Caco-2 (cell line): ENCODE results near the gene MOB3B. TPM values are rescaled to one million over a fixed set of nuclear protein-coding genes. Genes with fewer than 3 reads are reported as not detected.

Experiments
- BruUV-seq: library from RNA; stranded (reverse); fragments of 400-500 nt; replicated peaks from 2 replicates; lab custom pipeline; 2021; lab: Mats Ljungman, UMichigan
- CTCF ChIA-PET: fragments of 300-600 bp; sonication (Branson Sonifier 250); formaldehyde crosslinking; loops from one replicate; lab custom pipeline; 2022; ENCODE audit warnings: antibody characterized with exemption; lab: Charles Lee
- POLR2A ChIA-PET: fragments of 300-600 bp; sonication (Branson Sonifier 250); formaldehyde crosslinking; loops from one replicate; lab custom pipeline; 2022; ENCODE audit warnings: antibody characterized with exemption; lab: Charles Lee
- DNase-seq, 2 experiments: peaks; one replicate each; pipeline versions ENCODE4 v3.0.0 to v3.0.0-alpha.2; 2020 to 2022
- H3K27me3 ChIP-seq: replicated peaks from 2 replicates; pipeline ENCODE4 v1.6.0; 2011; ENCODE audit warnings: low read length; ENCODE audit not compliant: control insufficient read depth, insufficient read depth
- H3K36me3 ChIP-seq: 2 replicates; pipeline ENCODE4 v1.5.1; 2011; ENCODE audit warnings: low read length; ENCODE audit not compliant: control insufficient read depth, insufficient read depth
- H3K4me1 ChIP-seq: fragments of 250-450 bp; sonication (Bioruptor Pico); 2 replicates; pipeline ENCODE4 v1.5.1; 2020; ENCODE audit warnings: mild to moderate bottlenecking
- H3K4me3 ChIP-seq: 2 replicates; pipeline ENCODE4 v1.5.1; 2011; ENCODE audit warnings: low read depth, mild to moderate bottlenecking, control low read depth, low read length
- H3K9me3 ChIP-seq: fragments of 250-450 bp; sonication (Bioruptor Pico); 2 replicates; pipeline ENCODE4 v1.5.1; 2020; ENCODE audit warnings: mild to moderate bottlenecking, moderate library complexity
- H3K27ac Mint-ChIP-seq: one replicate; pipeline ENCODE4 v1.8.0; 2022; ENCODE audit warnings: mixed read lengths; ENCODE audit not compliant: unreplicated experiment
- H3K27me3 Mint-ChIP-seq: one replicate; pipeline ENCODE4 v1.8.0; 2022; ENCODE audit warnings: mixed read lengths; ENCODE audit not compliant: insufficient read depth, unreplicated experiment
- H3K36me3 Mint-ChIP-seq: one replicate; pipeline ENCODE4 v1.8.0; 2022; ENCODE audit warnings: mild to moderate bottlenecking, mixed read lengths; ENCODE audit not compliant: insufficient read depth, unreplicated experiment
- H3K4me1 Mint-ChIP-seq: one replicate; pipeline ENCODE4 v1.8.0; 2022; ENCODE audit warnings: low read depth, mixed read lengths; ENCODE audit not compliant: unreplicated experiment
- H3K4me3 Mint-ChIP-seq: one replicate; pipeline ENCODE4 v1.8.0; 2022; ENCODE audit warnings: mild to moderate bottlenecking, moderate library complexity, mixed read lengths; ENCODE audit not compliant: unreplicated experiment
- H3K9me3 Mint-ChIP-seq: one replicate; pipeline ENCODE4 v1.8.0; 2022; ENCODE audit warnings: mixed read lengths; ENCODE audit not compliant: unreplicated experiment
- CTCF ChIP-seq, 2 experiments: fragments of 200-600 bp in 1 of 2; IDR thresholded peaks; 1 replicate in 1 of 2; 2 replicates in 1 of 2; pipeline versions ENCODE4 v1.5.1 to v1.8.0; 2011 to 2022; ENCODE audit warnings: antibody characterized with exemption in 1 of 2, control low read depth in 1 of 2, inconsistent platforms in 1 of 2, low read depth in 1 of 2, low read length in 1 of 2, mild to moderate bottlenecking in 1 of 2, moderate library complexity in 1 of 2; ENCODE audit not compliant: insufficient read depth in 1 of 2, severe bottlenecking in 1 of 2, unreplicated experiment in 1 of 2
- intact Hi-C: fragments of 100-400 bp; cut with micrococcal nuclease; formaldehyde crosslinking; loops from one replicate; pipeline ENCODE4 v1.10.0; 2022; ENCODE audit not compliant: unreplicated experiment
- total RNA-seq: library from RNA; stranded (reverse); gene quantifications from 2 replicates; pipeline ENCODE4 v1.2.3, GENCODE V29; 2022

The MOB3B gene
- total RNA-seq, 1 experiment from 2014 or later: 5.3 TPM

- ChIA-PET POLR2A (no interaction called here), CTCF (no interaction called here)
- H3K36me3 ChIP-seq: no peaks in the 10 kb centered on the region
These were observed 66.8 kb downstream of the MOB3B start for GRCh38 chr9:27462846-27463245.

GRCh38 chr9:27462434-27462833 lies 67.2 kb downstream of the MOB3B start:
- Mint-ChIP-seq H3K4me3 (no peak overlapping the region), H3K36me3 (no peaks in the 10 kb centered on the region), H3K27ac (peak overlapping the region; percentile 46), H3K4me1 (peaks cover 7% of the 10 kb centered on the region), H3K9me3 (no peaks in the 10 kb centered on the region), H3K27me3 (no peaks in the 10 kb centered on the region)
- no peaks in the 10 kb centered on the region for H3K27me3 ChIP-seq
- CTCF ChIA-PET: no interaction called here
- BruUV-seq: no TSS peak
- no peak for DNase-seq
- peaks cover 14% of the 10 kb centered on the region for H3K4me1 ChIP-seq
- intact Hi-C loops: no loop called here
- no peak overlapping the region for H3K4me3 ChIP-seq
- TF ChIP-seq CTCF (IDR thresholded peaks at IDR 0.05; ENCODE audit: insufficient read depth in 1 of 2, low read depth in 1 of 2, low read length in 1 of 2, severe bottlenecking in 1 of 2, unreplicated experiment in 1 of 2): no peak
- H3K9me3 ChIP-seq: no peaks in the 10 kb centered on the region
- H3K36me3 ChIP-seq: no peaks in the 10 kb centered on the region
- POLR2A ChIA-PET: no interaction called here

More at GRCh38 chr9:27462846-27463245, 66.8 kb downstream of the MOB3B start:
- H3K4me1 Mint-ChIP-seq: peaks cover 7% of the 10 kb centered on the region
- Histone ChIP-seq H3K4me3 (no peak overlapping the region), H3K4me1 (peaks cover 14% of the 10 kb centered on the region), H3K27me3 (no peaks in the 10 kb centered on the region), H3K9me3 (no peaks in the 10 kb centered on the region)
- no peaks in the 10 kb centered on the region for H3K9me3 Mint-ChIP-seq
- intact Hi-C loops: no loop called here
- peak overlapping the region; percentile 46 for H3K27ac Mint-ChIP-seq
- DNase-seq: no peak
- H3K4me3 Mint-ChIP-seq: no peak overlapping the region
- H3K36me3 Mint-ChIP-seq: no peaks in the 10 kb centered on the region
- no TSS peak for BruUV-seq
- no peak for TF ChIP-seq CTCF (IDR thresholded peaks at IDR 0.05; ENCODE audit: insufficient read depth in 1 of 2, low read depth in 1 of 2, low read length in 1 of 2, severe bottlenecking in 1 of 2, unreplicated experiment in 1 of 2)
- no peaks in the 10 kb centered on the region for H3K27me3 Mint-ChIP-seq

GRCh38 chr9:27460226-27461023 lies 69.2 kb downstream of the MOB3B start:
- Histone ChIP-seq H3K27me3 (no peaks in the 10 kb centered on the region), H3K4me1 (peaks cover 14% of the 10 kb centered on the region), H3K9me3 (no peaks in the 10 kb centered on the region), H3K4me3 (no peak overlapping the region), H3K36me3 (no peaks in the 10 kb centered on the region)
- H3K4me1 Mint-ChIP-seq: peaks cover 7% of the 10 kb centered on the region
- DNase-seq: no peak
- no peak for TF ChIP-seq CTCF (IDR thresholded peaks at IDR 0.05; ENCODE audit: insufficient read depth in 1 of 2, low read depth in 1 of 2, low read length in 1 of 2, severe bottlenecking in 1 of 2, unreplicated experiment in 1 of 2)
- intact Hi-C loops: no loop called here
- no peak overlapping the region for H3K27ac Mint-ChIP-seq
- H3K4me3 Mint-ChIP-seq: no peak overlapping the region
- ChIA-PET CTCF (no interaction called here), POLR2A (no interaction called here)
- H3K9me3 Mint-ChIP-seq: no peaks in the 10 kb centered on the region
- H3K27me3 Mint-ChIP-seq: no peaks in the 10 kb centered on the region
- no TSS peak for BruUV-seq
- H3K36me3 Mint-ChIP-seq: no peaks in the 10 kb centered on the region
